PC-3 (cell line): ENCODE data around the gene NTM. TPM values are rescaled to one million over a fixed set of nuclear protein-coding genes. Genes with fewer than 3 reads are reported as not detected.

ENCODE experiments used
- ATAC-seq: fragments of 200-7000 bp; cut with Tn5 transposase; 2 replicates; pipeline ENCODE4 v1.9.1; 2020; ENCODE audit warnings: mild to moderate bottlenecking, moderate library complexity
- BruUV-seq: library from RNA; stranded (reverse); fragments of 400-500 nt; replicated peaks from 2 replicates; lab custom pipeline; 2021; lab: Mats Ljungman, UMichigan
- CTCF ChIA-PET: fragments of 300-600 bp; sonication (Branson Sonifier 250); formaldehyde crosslinking; loops from one replicate; lab custom pipeline; 2022; ENCODE audit warnings: antibody characterized with exemption; lab: Charles Lee
- POLR2A ChIA-PET: fragments of 300-600 bp; sonication (Branson Sonifier 250); formaldehyde crosslinking; loops from one replicate; lab custom pipeline; 2022; ENCODE audit warnings: antibody characterized with exemption; ENCODE audit not compliant: unreplicated experiment; lab: Charles Lee
- DNase-seq: peaks from one replicate; pipeline ENCODE4 v3.0.0-alpha.2; 2015
- H2AFZ ChIP-seq: fragments of 300-600 bp; sonication (generic); 2 replicates; pipeline ENCODE4 v1.6.0; 2016; ENCODE audit warnings: antibody characterized with exemption, low read length
- H3F3A ChIP-seq: fragments of 300-600 bp; sonication (generic); one replicate; pipeline ENCODE4 v1.6.0; 2017; ENCODE audit warnings: antibody characterized with exemption, low read length, control low read depth, mild to moderate bottlenecking; ENCODE audit not compliant: unreplicated experiment
- H3K27ac ChIP-seq: fragments of 300-600 bp; sonication (generic); 2 replicates; pipeline ENCODE4 v1.5.1; 2016; ENCODE audit warnings: mild to moderate bottlenecking, low read length
- H3K27me3 ChIP-seq: fragments of 300-600 bp; sonication (generic); 2 replicates; pipeline ENCODE4 v1.6.1; 2016; ENCODE audit warnings: low read length, mixed read lengths
- H3K36me3 ChIP-seq: fragments of 300-600 bp; sonication (generic); 2 replicates; pipeline ENCODE4 v1.6.1; 2016; ENCODE audit warnings: low read depth, mixed run types, low read length, mixed read lengths
- H3K4me1 ChIP-seq: fragments of 300-600 bp; sonication (generic); 2 replicates; pipeline ENCODE4 v1.5.1; 2016; ENCODE audit warnings: low read length; ENCODE audit not compliant: insufficient read depth
- H3K4me2 ChIP-seq: fragments of 300-600 bp; sonication (generic); 2 replicates; pipeline ENCODE4 v1.6.0; 2016; ENCODE audit warnings: low read length
- H3K4me3 ChIP-seq: fragments of 300-600 bp; sonication (generic); 2 replicates; pipeline ENCODE4 v1.5.1; 2016; ENCODE audit warnings: mild to moderate bottlenecking, low read length, mixed read lengths
- H3K79me2 ChIP-seq: fragments of 300-600 bp; sonication (generic); 2 replicates; pipeline ENCODE4 v1.6.1; 2017; ENCODE audit warnings: low read length, mixed read lengths
- H3K9ac ChIP-seq: fragments of 300-600 bp; sonication (generic); 2 replicates; pipeline ENCODE4 v1.6.0; 2016; ENCODE audit warnings: mild to moderate bottlenecking, low read length
- H3K9me2 ChIP-seq: fragments of 300-600 bp; sonication (generic); replicated peaks from 2 replicates; pipeline ENCODE4 v1.6.1; 2016; ENCODE audit warnings: mixed run types, low read length, mixed read lengths
- H3K9me3 ChIP-seq: fragments of 300-600 bp; sonication (generic); 2 replicates; pipeline ENCODE4 v1.6.1; 2016; ENCODE audit warnings: low read length, mixed read lengths
- H4K20me1 ChIP-seq: fragments of 300-600 bp; sonication (generic); 2 replicates; pipeline ENCODE4 v1.6.1; 2016; ENCODE audit warnings: low read length, mixed read lengths
- EZH2 ChIP-seq: fragments of 300-600 bp; sonication (generic); IDR thresholded peaks from one replicate; pipeline ENCODE4 v1.6.1; 2017; ENCODE audit warnings: antibody characterized with exemption, mild to moderate bottlenecking, low read length; ENCODE audit not compliant: unreplicated experiment
- EZH2phosphoT487 ChIP-seq: fragments of 300-600 bp; sonication (generic); IDR thresholded peaks from 2 replicates; pipeline ENCODE4 v1.6.1; 2018; ENCODE audit warnings: mild to moderate bottlenecking, antibody characterized with exemption, low read length, borderline replicate concordance
- intact Hi-C: fragments of 100-400 bp; cut with micrococcal nuclease; formaldehyde crosslinking; loops from 2 replicates; pipeline ENCODE4 v1.9.0; 2023
- total RNA-seq: library from RNA; depleted of rRNA; stranded (reverse); fragments of >200 nt; gene quantifications from 2 replicates; pipeline ENCODE4 v1.2.3, GENCODE V29; 2014
- TF ChIP-seq, protein P1 (sequence below): fragments of 300-600 bp; sonication (generic); conservative IDR thresholded peaks from 2 replicates; pipeline ENCODE4 v1.5.1; 2017; ENCODE audit warnings: antibody characterized with exemption, low read depth, mild to moderate bottlenecking, low read length

NTM gene
- total RNA-seq, 1 experiment from 2014 or later, result not detected

DNA sequence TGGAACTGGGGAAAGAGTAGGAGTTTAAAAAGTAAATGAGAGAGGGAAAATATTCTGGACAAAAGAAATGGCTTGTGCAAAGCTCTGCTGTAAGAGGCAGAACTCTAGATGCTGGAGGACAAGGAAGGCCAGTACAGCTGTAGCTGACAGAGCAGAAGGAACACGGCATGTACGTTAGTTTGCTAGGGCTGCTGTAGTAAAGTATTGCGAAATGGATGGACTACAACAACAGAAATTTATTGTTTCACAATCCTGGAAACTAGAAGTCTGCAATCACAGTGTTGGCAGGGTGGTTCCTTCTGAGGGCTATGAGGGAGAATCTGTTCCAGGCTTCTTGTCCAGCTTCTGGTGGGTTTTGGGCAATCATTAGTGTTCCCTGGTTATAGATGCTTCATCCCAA, 454.4 kb downstream of the NTM start:
- ATAC-seq (no peak), DNase-seq (no peak)
- CTCF ChIA-PET, result no interaction called here
- Histone ChIP-seq H3K4me1 (no peaks in the 10 kb centered on the region), H3K9me3 (peaks cover 5% of the 10 kb centered on the region; the same call in 1 of the 2 replicates), H2AFZ (no peak overlapping the region), H3K27me3 (peaks cover 49% of the 10 kb centered on the region), H3K36me3 (no peaks in the 10 kb centered on the region), H4K20me1 (no peaks in the 10 kb centered on the region), H3K79me2 (no peaks in the 10 kb centered on the region), H3K9me2 (no peaks in the 10 kb centered on the region), H3K4me2 (no peak overlapping the region), H3F3A (no peaks in the 10 kb centered on the region), H3K27ac (no peak overlapping the region), H3K4me3 (no peak overlapping the region), H3K9ac (no peak overlapping the region)
- TF ChIP-seq EZH2phosphoT487 (no peak), EZH2 (no peak)
- TF ChIP-seq, protein P1, sequence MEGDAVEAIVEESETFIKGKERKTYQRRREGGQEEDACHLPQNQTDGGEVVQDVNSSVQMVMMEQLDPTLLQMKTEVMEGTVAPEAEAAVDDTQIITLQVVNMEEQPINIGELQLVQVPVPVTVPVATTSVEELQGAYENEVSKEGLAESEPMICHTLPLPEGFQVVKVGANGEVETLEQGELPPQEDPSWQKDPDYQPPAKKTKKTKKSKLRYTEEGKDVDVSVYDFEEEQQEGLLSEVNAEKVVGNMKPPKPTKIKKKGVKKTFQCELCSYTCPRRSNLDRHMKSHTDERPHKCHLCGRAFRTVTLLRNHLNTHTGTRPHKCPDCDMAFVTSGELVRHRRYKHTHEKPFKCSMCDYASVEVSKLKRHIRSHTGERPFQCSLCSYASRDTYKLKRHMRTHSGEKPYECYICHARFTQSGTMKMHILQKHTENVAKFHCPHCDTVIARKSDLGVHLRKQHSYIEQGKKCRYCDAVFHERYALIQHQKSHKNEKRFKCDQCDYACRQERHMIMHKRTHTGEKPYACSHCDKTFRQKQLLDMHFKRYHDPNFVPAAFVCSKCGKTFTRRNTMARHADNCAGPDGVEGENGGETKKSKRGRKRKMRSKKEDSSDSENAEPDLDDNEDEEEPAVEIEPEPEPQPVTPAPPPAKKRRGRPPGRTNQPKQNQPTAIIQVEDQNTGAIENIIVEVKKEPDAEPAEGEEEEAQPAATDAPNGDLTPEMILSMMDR, result no peak
- no TSS peak for BruUV-seq
- intact Hi-C loops, result no loop called here
- POLR2A ChIA-PET, result no interaction called here

DNA sequence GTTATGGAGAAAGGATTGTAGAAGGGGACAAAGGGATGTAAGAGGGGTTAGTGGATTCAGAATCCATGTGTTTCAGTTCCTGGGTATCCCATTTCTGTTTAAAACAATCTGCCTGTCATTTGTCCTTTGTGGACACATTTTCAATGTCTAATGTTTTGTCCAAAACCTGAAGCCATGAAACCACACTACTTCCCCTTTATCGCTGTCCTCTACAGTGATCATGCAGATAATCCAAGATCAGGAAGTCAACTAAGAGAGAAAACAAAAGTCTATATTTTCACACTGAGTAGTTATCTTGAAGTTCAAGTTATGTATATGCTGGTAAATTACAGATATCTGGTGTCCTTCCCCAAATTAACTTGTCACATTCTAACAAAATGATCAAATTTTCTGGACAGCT, 457.0 kb downstream of the NTM start:
- H4K20me1 ChIP-seq, result no peaks in the 10 kb centered on the region
- ATAC-seq (no peak), DNase-seq (no peak)
- no peaks in the 10 kb centered on the region for H3K9me2 ChIP-seq
- H3K4me3 ChIP-seq, result no peak overlapping the region
- H3K27me3 ChIP-seq, result peaks cover 32% of the 10 kb centered on the region
- no peak overlapping the region for H3K4me2 ChIP-seq
- peaks cover 5% of the 10 kb centered on the region; the same call in 1 of the 2 replicates for H3K9me3 ChIP-seq
- no peak overlapping the region for H2AFZ ChIP-seq
- POLR2A ChIA-PET, result no interaction called here
- H3K79me2 ChIP-seq, result no peaks in the 10 kb centered on the region
- H3F3A ChIP-seq, result no peaks in the 10 kb centered on the region
- no peak overlapping the region for H3K27ac ChIP-seq
- CTCF ChIA-PET, result no interaction called here
- intact Hi-C loops, result no loop called here
- no peak overlapping the region for H3K9ac ChIP-seq
- H3K36me3 ChIP-seq, result no peaks in the 10 kb centered on the region
- TF ChIP-seq, protein P1, result no peak
- no peak for TF ChIP-seq EZH2phosphoT487
- TF ChIP-seq EZH2, result no peak
- no TSS peak for BruUV-seq
- no peaks in the 10 kb centered on the region for H3K4me1 ChIP-seq

DNA sequence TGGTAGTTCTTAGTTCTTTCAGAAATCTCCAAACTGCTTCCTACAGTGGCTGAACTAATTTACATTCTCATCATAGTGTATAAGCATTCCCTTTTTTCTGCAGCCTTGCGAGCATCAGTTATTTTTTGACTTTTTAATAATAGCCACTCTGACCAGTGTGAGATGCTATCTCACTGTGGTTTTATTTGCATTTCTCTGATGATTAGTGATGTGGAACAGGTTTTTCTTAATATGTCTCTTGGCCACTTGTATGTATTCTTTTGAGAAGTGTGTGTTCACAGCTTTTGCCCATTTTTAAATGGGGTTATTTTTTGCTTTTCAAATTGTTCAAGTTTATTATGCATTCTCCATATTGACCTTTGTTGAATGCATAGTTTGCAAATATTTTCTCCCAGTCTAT, 459.3 kb downstream of the NTM start:
- peaks cover 11% of the 10 kb centered on the region; the same call in 1 of the 2 replicates for H3K27me3 ChIP-seq
- intact Hi-C loops, result no loop called here
- ATAC-seq (no peak), DNase-seq (no peak)
- no peaks in the 10 kb centered on the region for H4K20me1 ChIP-seq
- BruUV-seq, result no TSS peak
- H3K27ac ChIP-seq, result no peak overlapping the region
- no peak overlapping the region for H2AFZ ChIP-seq
- ChIA-PET CTCF (no interaction called here), POLR2A (no interaction called here)
- no peaks in the 10 kb centered on the region for H3K9me2 ChIP-seq
- no peak overlapping the region for H3K4me2 ChIP-seq
- H3K9me3 ChIP-seq, result peaks cover 5% of the 10 kb centered on the region; the same call in 1 of the 2 replicates
- TF ChIP-seq EZH2 (no peak), EZH2phosphoT487 (no peak)
- TF ChIP-seq, protein P1, result no peak
- no peak overlapping the region for H3K9ac ChIP-seq
- no peak overlapping the region for H3K4me3 ChIP-seq
- H3K79me2 ChIP-seq, result no peaks in the 10 kb centered on the region
- H3F3A ChIP-seq, result no peaks in the 10 kb centered on the region
- no peaks in the 10 kb centered on the region for H3K36me3 ChIP-seq
- no peaks in the 10 kb centered on the region for H3K4me1 ChIP-seq
